ENCODE data around the gene BLTP3A.
A peak's percentile ranks its signal among the peaks of the same experiment; 100 is the strongest.
"Not testable (repeated sequence)": the region's sequence is repeated elsewhere in the genome, so short reads cannot be mapped to it uniquely, and the experiment has no call there.

Gene BLTP3A, protein sequence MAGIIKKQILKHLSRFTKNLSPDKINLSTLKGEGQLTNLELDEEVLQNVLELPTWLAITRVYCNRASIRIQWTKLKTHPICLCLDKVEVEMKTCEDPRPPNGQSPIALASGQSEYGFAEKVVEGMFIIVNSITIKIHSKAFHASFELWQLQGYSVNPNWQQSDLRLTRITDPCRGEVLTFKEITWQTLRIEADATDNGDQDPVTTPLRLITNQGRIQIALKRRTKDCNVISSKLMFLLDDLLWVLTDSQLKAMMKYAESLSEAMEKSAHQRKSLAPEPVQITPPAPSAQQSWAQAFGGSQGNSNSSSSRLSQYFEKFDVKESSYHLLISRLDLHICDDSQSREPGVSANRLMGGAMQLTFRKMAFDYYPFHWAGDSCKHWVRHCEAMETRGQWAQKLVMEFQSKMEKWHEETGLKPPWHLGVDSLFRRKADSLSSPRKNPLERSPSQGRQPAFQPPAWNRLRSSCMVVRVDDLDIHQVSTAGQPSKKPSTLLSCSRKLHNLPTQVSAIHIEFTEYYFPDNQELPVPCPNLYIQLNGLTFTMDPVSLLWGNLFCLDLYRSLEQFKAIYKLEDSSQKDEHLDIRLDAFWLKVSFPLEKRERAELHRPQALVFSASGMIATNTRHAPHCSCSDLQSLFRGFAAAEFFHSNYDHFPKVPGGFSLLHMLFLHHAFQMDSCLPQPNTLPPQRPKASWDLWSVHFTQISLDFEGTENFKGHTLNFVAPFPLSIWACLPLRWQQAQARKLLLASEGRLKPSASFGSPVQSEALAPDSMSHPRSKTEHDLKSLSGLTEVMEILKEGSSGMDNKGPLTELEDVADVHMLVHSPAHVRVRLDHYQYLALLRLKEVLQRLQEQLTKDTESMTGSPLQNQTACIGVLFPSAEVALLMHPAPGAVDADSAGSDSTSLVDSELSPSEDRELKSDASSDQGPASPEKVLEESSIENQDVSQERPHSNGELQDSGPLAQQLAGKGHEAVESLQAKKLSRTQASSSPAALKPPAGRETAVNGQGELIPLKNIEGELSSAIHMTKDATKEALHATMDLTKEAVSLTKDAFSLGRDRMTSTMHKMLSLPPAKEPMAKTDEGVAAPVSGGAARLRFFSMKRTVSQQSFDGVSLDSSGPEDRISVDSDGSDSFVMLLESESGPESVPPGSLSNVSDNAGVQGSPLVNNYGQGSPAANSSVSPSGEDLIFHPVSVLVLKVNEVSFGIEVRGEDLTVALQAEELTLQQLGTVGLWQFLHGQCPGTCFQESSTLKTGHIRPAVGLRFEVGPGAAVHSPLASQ (N-terminal part only)

DNA sequence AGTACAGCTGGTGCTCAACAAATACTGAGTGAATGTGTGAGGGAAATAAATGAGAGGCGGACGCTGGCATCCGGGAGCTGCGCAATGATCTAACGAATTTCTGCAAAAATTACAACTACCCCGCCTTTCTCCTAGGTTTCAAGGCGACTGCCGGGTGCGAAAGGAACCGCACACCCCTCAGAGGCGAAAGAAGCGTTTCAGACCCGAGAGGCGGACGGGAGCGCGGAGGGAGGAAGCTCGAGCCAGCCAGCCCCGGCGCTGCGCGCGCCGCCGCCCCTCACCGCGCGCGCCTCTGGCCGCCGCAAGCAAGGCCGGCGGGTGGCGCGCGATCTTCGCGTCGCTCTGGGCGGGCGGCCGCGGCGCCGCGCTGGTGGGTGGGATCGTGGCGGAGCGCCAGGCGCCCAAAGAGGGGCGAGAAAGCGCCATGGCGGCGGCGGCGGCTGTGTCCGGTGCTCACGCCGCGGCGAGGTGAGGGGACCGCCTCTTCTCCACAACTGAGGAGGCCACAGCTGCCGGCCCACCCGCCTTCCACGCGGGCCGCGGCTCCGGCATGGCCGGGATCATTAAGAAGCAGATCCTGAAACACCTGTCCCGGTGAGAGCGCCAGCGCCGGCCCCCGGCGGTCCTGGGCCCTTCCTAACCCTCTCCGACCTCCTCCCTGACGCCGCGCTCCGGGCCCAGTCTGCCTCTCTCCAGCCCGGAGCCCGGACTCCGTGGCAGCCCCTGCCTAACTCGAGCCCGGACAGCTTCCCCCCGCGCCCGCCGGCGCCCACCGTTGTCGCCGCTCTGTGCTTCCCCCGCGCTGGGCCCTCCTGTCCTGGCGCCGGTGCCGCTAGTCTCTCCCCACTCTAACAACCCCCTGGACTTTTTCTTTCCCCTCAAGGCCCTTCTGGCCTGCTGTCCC, at the start of gene BLTP3A:
BLTP3A (plus strand) TSS at position 383 of the 904 bp plus-strand sequence; CDS start at position 551, 168 bp downstream.
- DNase-seq: peak in 49 of 51 donors; percentile 9 to 80 (median 54)

DNA sequence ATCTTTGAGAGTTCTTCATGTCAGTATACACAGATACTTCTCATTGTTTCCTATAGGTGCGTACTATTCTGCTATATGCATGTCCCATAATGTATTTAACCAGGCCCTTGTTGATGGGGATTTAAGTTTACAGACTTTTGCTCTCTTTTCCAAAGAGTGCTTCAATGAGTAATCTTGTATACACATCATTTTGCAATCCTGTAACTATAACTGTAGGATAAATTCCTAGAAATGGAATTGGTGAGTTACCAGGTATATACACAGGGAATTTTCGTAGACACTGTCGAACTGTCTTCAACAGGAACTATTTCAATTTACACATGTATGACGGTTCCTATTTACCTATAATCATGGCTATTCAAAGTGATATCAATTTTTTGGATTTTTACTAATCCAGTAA, 49.8 kb upstream of the BLTP3A start:
- no peak for DNase-seq

DNA sequence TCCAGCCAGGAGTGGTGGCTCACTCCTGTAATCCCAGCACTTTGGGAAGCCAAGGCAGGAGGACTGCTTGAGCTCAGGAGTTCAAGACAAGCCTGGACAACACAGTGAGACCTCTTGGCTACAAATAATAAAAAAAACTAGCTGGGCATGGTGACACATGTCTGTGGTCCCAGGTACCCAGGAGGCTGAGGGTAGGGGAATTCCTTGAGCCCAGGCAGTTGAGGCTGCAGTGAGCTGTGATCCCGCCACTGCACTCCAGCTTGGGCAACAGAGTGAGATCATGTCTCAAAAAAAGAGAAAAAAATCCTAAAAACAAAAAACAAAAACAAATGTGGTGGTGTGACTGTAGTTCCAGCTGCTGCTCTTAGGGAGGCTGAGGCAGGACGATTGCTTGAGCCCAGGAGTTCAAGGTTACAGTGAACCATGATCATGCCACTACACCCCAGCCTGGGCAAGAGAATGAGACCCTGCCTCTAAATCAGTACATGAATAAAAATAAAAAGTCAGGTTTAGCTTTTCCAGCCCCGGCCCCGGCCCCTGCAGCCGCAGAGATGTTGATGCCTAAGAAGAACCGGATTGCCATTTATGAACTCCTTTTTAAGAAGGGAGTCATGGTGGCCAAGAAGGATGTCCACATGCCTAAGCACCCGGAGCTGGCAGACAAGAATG, 48.1 kb upstream of the BLTP3A start:
- DNase-seq: no peak

DNA sequence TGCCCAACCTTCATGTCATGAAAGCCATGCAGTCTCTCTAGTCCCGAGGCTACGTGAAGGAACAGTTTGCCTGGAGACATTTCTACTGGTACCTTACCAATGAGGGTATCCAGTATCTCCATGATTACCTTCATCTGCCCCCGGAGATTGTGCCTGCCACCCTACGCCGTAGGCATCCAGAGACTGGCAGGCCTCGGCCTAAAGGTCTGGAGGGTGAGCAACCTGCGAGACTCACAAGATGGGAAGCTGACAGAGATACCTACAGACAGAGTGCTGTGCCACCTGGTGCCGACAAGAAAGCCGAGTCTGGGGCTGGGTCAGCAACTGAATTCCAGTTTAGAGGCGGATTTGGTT, 47.6 kb upstream of the BLTP3A start:
- DNase-seq: not testable (repeated sequence)

DNA sequence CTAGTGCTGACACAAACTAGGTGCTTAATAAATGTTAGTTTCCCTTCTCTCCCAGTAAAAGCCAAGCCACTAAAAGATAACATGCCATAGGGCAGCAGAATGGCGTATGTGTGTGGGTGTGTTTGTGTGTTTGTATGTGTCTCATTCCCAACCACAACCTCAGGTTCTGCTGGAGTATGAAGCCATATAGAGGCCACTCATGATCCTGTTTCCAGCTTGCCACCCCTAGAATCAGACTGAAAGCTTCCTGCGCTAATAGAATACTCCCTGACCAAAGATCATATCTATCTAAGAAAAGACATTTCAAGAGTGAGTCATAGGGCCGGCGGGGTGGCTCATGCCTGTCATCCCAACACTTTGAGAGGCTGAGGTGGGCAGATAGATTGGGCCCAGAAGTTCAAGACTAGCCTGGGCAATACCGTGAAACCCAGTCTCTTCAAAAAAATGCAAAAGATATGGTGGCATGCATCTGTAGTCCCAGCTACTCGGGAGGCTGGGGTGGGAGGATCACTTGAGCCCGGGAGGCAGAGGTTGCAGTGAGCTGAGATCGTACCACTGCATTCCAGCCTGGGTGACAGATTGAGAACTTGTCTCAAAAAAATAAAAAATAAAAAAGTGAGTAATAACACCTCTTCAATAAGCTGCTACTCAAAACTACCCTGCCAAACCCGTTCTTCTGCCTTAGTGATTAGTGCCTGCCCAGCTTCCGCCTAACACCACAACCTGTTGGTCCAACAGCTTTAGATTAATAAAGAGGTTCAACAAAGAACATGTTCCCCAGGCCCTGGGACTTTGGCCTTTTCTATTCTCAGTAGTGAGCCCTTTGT, 46.4 kb upstream of the BLTP3A start:
- DNase-seq: no peak

DNA sequence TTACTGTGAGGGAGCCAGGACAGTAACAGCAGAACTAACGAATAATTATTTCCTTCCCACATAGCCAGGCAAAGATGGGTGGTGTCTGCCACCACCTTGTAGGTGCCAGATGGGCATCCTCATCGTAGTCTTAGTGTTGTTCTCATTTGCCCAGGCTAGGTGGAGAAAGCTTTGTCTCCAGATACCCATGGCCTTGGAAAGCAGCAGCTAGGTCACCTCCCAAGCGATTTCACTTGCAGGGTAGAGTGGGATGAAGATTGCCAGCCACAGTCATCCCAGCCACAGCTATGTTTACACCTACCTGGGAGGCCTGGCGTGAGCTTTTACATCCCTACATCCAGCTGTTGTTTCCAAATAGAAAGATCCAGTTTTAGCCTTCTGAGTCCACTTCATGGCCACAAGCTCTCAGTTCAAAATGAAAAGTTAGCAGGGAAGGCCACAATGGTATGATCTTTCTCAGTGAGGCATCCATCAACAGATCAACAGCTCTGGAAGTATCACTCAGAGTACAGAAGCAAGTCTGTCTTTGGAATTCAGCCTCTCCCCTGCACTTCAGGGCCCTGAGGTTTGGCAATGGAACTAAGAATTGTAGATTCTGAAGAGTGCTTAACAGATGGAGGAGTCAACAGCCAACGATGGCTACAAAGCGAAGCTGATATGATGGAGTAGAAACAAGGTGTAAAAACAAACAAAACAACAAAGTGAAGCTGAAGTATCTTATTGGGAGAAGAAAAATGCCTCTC, 45.6 kb upstream of the BLTP3A start:
- DNase-seq: no peak

DNA sequence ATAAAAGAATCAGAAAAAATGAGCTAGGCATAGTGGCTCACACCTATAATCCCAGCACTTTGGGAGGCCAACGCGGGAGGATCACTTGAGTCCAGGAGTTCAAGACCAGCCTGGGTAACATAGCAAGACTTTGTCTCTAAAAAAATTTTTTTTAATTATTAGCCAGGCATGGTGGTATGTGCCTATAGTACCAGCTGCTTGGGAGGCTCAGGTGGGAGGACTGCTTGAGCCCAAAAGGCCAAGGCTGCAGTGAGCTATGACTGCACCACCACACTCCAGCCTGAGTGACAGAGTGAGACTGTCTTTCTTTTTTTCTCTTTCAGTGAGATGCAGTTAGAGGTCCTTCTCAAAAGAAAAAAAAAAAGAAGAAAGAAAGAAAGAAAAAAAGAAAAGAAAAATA, 43.1 kb upstream of the BLTP3A start:
- no peak for DNase-seq

DNA sequence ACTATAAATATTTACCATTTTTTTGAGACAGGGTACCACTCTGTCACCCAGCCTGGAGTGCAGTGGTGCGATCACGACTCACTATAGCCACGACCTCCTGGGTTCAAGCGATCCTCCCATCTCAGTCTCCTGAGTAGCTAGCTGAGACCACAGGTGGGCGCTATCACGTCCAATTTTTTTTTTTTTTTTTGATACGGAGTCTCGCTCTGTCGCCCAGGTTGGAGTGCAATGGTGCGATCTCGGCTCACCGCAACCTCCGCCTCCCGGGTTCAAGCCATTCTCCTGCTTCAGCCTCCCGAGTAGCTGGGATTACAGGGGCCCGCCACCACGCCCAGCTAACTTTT, 35.4 kb upstream of the BLTP3A start:
- DNase-seq: peak in 1 of 51 donors; percentile 1

DNA sequence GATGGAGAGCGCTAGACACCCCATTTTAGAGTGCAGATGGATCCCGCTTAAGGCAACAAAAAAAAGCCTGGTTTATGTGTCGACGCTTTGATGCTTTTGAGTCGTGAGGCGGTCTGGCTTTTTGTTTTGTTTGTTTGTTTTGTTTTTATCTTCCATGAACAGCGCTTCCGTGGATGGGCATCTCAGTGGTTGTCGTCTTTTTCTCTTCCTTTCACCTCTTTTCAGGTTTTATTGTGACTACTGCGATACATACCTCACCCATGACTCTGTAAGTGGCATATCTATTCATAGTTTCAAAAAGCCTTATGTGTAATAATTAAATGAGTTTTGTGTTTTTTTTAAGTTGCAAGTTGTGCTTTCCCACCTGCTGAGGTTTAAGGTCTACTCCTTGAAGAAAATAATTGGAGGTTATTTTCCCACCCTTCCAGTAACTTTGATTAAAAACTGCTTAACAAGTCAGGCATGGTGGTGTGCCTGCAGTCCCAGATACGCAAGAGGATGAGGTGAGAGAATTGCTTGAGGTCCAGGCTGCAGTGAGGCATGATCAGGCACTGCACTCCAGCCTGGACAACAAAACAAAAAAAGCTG, 34.1 kb upstream of the BLTP3A start:
- no peak for DNase-seq

DNA sequence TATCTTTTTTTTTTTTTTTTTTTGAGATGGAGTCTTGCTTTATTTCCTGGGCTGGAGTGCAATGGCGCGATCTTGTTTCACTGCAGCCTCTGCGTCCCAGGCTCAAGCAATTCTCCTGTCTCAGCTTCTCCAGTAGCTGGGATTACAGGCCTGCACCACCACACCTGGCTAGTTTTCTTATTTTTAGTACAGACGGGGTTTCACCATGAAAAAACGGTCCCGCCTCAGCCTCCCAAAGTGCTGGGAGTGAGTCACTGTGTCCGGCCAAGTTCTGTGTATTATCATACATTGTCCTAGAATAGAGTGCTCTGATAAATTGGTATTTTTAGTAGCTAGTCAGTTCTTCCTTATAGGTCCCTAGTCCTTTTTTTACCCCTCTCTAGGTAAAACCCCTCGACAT, 31.8 kb upstream of the BLTP3A start:
- no peak for DNase-seq

DNA sequence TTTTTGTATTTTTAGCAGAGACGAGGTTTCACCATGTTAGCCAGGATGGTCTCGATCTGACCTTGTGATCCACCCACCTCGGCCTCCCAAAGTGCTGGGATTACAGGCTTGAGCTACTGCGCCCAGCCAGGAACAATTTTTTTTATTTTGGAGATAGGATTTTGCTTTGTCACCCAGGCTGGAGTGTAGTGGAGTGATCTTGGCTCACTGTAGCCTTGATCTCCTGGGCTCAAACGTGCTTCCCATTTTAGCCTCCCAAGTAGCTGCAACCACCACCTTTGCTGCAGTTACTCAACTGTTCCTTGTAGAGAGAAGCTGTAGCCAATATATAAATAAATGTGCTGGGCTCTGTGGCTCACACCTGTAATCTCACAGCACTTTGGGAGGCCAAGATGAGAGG, 30.2 kb upstream of the BLTP3A start:
- not testable (repeated sequence) for DNase-seq

DNA sequence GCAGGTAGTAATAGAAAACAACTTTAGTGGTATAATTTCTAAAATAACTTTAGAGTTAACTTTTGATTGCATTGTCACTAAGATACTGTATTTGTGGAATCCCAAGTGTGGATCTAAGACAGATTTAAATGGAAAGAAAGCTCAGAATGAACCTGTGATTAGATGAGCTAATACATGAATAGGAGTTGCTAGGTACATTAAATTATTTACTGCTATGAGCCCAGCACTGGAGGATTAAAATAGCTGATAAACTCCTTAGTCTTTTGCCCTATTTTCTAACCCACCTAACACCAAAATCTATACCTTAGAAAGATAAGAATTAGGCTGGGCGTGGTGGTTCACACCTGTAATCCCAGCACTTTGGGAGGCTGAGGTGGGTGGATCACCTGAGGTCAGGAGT, 23.7 kb upstream of the BLTP3A start:
- DNase-seq: no peak

DNA sequence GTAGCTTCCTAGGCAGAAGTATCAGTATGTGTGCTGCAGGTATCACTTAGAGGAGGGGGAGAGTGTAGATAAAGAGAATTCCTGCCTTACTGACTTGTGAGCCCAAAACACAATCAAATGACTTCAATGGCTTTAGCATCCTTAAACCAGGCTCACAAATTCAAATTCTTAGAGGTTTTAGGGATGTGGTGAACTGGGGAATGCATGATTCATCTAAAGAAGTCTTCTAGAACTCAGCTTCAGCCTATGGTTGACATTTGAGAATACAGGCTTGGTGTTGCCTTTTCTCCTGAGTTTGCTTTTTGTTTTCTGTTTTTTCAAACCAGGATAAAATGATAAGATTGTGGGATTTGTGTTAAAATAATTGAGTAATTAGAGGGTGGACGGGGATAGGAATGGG, 20.2 kb upstream of the BLTP3A start:
- DNase-seq: no peak

DNA sequence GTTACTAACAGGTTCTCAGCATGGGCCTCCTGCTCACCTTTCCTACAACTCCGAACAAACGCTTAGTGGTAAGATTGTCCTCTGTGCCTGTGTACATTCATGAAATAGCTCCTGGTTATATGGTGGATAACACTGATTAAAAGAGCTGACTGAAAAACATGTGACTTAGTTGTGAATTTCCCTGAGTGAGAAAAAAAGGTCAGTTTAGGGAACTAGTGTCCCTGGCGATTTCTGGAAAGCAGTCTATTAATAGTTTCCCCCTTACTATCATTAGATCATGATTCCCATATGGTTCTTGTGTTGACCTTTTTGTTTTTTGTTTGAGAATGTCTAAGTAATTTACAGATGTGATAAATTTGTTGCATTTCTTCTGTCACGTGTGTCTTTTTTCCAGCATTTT, 18.9 kb upstream of the BLTP3A start:
- DNase-seq: no peak

DNA sequence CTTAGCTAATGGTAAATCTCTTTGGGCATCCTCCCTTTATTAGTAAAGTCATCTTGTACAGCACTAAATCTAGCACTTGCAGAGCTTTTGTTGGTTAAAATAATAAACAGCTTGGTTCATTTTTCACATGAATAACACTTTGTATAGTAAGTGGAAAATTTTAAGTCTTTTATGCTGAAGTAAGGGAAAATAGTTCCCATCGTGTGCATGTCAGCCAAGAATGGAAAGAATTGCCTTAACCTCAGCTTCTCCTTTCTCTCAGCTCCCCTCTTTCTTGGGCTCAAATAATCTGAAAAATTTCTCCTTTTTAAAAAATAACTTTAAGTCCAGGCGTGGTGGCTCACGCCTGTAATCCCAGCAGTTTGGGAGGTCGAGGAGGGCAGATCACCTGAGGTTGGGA, 18.0 kb upstream of the BLTP3A start:
- DNase-seq: no peak

DNA sequence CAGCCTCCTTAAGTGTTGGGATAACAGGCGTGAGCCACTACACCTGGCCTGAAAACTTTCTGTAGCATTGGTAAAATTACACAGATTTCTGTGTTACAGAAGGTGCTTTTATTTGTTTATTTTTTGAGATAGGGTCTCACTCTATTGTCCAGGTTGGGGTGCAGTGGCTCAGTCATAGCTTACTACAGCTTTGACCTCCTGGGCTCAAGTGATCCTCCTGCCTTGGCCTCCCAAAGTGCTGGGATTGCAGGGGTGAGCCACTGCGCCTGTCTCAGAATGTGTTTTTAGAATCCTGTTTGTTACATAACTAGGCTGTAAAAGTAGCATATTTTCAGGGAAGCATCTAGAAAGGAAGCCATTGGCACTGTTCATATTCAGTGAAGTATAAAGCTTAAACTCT, 16.9 kb upstream of the BLTP3A start:
- no peak for DNase-seq

DNA sequence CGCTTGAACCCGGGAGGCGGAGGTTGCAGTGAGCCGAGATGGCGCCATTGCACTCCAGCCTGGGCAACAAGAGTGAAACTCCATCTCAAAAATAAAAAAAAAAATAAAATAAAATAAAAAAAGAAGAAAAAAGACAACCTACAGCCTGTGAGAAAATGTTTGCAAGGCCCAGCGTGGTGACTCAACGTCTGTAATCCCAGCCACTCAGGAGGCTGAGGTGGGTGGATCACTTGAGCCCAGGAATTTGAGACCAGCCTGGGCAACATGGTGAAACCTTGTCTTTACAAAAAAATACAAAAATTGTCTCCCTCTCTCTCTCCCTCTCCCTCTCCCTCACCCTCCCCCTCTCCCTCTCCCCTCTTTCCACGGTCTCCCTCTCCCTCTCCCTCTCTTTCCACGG, 6.5 kb upstream of the BLTP3A start:
- DNase-seq: not testable (repeated sequence)

DNA sequence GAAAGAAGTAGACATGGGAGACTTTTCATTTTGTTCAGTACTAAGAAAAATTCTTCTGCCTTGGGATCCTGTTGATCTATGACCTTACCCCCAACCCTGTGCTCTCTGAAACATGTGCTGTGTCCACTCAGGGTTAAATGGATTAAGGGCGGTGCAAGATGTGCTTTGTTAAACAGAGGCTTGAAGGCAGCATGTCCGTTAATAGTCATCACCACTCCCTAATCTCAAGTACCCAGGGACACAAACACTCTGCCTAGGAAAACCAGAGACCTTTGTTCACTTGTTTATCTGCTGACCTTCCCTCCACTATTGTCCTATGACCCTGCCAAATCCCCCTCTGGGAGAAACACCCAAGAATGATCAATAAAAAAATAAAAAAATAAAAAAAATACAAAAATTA, 4.7 kb upstream of the BLTP3A start:
- not testable (repeated sequence) for DNase-seq
